K562 (cell line): Measurements from ENCODE around the gene MFSD12. TPM values are rescaled to one million over a fixed set of nuclear protein-coding genes. Genes with fewer than 3 reads are reported as not detected.

Source experiments
- CC2D1A ChIP-seq: fragments of 450-650 bp; IDR thresholded peaks from 2 replicates; pipeline ENCODE4 v1.6.1; 2017; ENCODE audit warnings: mild to moderate bottlenecking
- MIER1 ChIP-seq: fragments of 450-650 bp; IDR thresholded peaks from 2 replicates; pipeline ENCODE4 v1.6.1; 2016; ENCODE audit warnings: antibody characterized with exemption, mild to moderate bottlenecking, low read depth
- NFYB ChIP-seq: IDR thresholded peaks from 2 replicates; pipeline ENCODE4 v1.6.1; 2011; ENCODE audit warnings: mild to moderate bottlenecking, moderate library complexity; ENCODE audit not compliant: insufficient read length; ENCODE audit errors: extremely low read depth
- NR2C1 ChIP-seq, 2 experiments: fragments of 450-650 bp; IDR thresholded peaks; 2 replicates each; pipeline ENCODE4 v1.6.1; 2017; ENCODE audit warnings: mild to moderate bottlenecking in 2 of 2, antibody characterized with exemption in 1 of 2, inconsistent platforms in 1 of 2, missing compliant biosample characterization in 1 of 2, missing genetic modification characterization in 1 of 2
- RBFOX2 ChIP-seq: fragments of 200-400 bp; formaldehyde crosslinking; IDR thresholded peaks from 2 replicates; pipeline ENCODE4 v1.6.1; 2017; ENCODE audit warnings: low read depth, mild to moderate bottlenecking, low read length, moderate library complexity
- TSC22D4 ChIP-seq: fragments of 450-650 bp; IDR thresholded peaks from 2 replicates; pipeline ENCODE4 v1.6.1; 2016; ENCODE audit warnings: missing genetic modification characterization, missing biosample characterization, control low read depth
- ZNF217 ChIP-seq: sonication (generic); formaldehyde crosslinking; IDR thresholded peaks from 2 replicates; pipeline ENCODE4 v1.8.0; 2022; ENCODE audit warnings: mild to moderate bottlenecking, missing genetic modification reagents
- ZNF57 ChIP-seq: fragments of 450-650 bp; formaldehyde crosslinking; IDR thresholded peaks from 2 replicates; pipeline ENCODE4 v1.4.0; 2020; ENCODE audit warnings: mild to moderate bottlenecking, moderate library complexity
- polyA plus RNA-seq, 8 experiments: library from polyadenylated mRNA; depleted of rRNA in 4 of 8; stranded (reverse) in 5 of 8; unstranded in 3 of 8; fragments of >200 nt; fragmentation: Nextera tagmentation in 2 of 8; fragmentation: Illumina TruSeq in 1 of 8; extraction: Ambion mirVana in 2 of 8; extraction: Trizol in 1 of 8; gene quantifications; 2 replicates each; pipeline versions ENCODE4 v1.2.1 to v1.2.3, GENCODE V29; 2011 to 2014; ENCODE audit warnings: inconsistent platforms in 1 of 8, missing spikeins in 1 of 8
- total RNA-seq, 7 experiments: library from RNA; depleted of rRNA in 6 of 7; stranded (reverse); fragments of >200 nt in 6 of 7; fragmentation: Illumina TruSeq in 2 of 7; extraction: Trizol in 2 of 7; gene quantifications; 2 replicates each; pipeline versions ENCODE4 v1.2.1 to v1.2.3, GENCODE V29; 2011 to 2021; ENCODE audit warnings: low replicate concordance in 1 of 7
- TF ChIP-seq, protein P1 (sequence below): sonication (generic); formaldehyde crosslinking; IDR thresholded peaks from 2 replicates; pipeline ENCODE4 v1.8.0; 2022; ENCODE audit warnings: missing genetic modification reagents, mild to moderate bottlenecking, moderate library complexity, borderline replicate concordance
- TF ChIP-seq, protein P2 (sequence below): fragments of 250-450 bp; sonication (Bioruptor Pico); IDR thresholded peaks from 2 replicates; pipeline ENCODE4 v1.4.0; 2020
- TF ChIP-seq, protein P3 (sequence below): fragments of 200-600 bp; sonication (generic); IDR thresholded peaks from one replicate; pipeline ENCODE4 v1.6.1; 2012; ENCODE audit warnings: mild to moderate bottlenecking, low read depth, low read length, inconsistent platforms

MFSD12 gene
- total and polyA plus RNA-seq, 9 of the 15 experiments (the other 6 are each of a cell fraction or from before 2014, with no cell fraction given), result 0.69 to 112 (median 31.8) TPM

DNA sequence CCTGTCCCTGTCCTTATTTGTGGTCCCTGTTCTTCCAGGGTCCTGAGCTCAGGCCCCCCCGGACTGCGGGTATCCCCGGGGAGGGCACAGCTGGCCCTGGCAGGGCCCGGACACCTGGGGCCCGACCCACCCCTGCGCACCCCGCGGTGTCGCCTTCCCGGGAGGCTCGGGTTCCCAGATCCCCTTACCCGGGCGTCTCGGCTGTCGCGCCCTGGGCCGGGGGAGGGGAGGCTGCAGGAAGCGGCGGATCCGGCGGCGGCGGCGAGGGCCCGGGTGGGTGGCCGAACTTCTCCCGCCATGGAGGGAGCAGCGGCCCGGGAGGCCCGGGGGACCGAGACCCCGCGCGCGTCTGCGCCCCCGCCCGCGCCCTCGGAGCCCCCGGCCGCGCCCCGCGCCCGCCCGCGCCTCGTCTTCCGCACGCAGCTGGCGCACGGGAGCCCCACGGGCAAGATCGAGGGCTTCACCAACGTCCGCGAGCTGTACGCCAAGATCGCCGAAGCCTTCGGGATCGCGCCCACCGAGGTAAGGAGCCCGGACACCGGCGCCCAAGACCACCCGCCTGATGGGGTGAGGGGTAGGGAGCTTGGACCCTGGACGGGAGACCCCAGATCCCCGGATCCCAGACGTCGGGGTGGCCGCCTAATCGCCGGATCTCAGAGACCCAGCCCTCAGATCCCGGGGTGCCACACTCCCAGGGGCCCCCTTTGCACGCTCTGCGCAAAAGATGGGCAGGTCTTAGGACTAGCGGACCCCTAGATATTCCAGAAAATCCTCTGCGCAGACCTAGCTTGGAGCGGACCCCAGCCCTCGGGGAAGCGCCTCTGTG is 28.1 kb upstream of the MFSD12 start, which contains the start of gene GIPC3 (continued):
- TF ChIP-seq, protein P1, sequence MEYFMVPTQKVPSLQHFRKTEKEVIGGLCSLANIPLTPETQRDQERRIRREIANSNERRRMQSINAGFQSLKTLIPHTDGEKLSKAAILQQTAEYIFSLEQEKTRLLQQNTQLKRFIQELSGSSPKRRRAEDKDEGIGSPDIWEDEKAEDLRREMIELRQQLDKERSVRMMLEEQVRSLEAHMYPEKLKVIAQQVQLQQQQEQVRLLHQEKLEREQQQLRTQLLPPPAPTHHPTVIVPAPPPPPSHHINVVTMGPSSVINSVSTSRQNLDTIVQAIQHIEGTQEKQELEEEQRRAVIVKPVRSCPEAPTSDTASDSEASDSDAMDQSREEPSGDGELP (CRISPR knock-in tag), result peak; percentile 22; the same call in 1 of the 2 replicates
- TF ChIP-seq, protein P2, sequence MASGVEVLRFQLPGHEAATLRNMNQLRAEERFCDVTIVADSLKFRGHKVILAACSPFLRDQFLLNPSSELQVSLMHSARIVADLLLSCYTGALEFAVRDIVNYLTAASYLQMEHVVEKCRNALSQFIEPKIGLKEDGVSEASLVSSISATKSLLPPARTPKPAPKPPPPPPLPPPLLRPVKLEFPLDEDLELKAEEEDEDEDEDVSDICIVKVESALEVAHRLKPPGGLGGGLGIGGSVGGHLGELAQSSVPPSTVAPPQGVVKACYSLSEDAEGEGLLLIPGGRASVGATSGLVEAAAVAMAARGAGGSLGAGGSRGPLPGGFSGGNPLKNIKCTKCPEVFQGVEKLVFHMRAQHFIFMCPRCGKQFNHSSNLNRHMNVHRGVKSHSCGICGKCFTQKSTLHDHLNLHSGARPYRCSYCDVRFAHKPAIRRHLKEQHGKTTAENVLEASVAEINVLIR, result no peak
- TF ChIP-seq RBFOX2 (peak; percentile 39; the same call in 1 of the 2 replicates), ZNF217 (no peak), NFYB (no peak), MIER1 (no peak), TSC22D4 (tag) (no peak), CC2D1A (no peak), ZNF57 (no peak), NR2C1 (IDR thresholded peaks at IDR 0.05) (no peak), NR2C1 (tag; IDR thresholded peaks at IDR 0.05) (no peak)
- TF ChIP-seq, protein P3, sequence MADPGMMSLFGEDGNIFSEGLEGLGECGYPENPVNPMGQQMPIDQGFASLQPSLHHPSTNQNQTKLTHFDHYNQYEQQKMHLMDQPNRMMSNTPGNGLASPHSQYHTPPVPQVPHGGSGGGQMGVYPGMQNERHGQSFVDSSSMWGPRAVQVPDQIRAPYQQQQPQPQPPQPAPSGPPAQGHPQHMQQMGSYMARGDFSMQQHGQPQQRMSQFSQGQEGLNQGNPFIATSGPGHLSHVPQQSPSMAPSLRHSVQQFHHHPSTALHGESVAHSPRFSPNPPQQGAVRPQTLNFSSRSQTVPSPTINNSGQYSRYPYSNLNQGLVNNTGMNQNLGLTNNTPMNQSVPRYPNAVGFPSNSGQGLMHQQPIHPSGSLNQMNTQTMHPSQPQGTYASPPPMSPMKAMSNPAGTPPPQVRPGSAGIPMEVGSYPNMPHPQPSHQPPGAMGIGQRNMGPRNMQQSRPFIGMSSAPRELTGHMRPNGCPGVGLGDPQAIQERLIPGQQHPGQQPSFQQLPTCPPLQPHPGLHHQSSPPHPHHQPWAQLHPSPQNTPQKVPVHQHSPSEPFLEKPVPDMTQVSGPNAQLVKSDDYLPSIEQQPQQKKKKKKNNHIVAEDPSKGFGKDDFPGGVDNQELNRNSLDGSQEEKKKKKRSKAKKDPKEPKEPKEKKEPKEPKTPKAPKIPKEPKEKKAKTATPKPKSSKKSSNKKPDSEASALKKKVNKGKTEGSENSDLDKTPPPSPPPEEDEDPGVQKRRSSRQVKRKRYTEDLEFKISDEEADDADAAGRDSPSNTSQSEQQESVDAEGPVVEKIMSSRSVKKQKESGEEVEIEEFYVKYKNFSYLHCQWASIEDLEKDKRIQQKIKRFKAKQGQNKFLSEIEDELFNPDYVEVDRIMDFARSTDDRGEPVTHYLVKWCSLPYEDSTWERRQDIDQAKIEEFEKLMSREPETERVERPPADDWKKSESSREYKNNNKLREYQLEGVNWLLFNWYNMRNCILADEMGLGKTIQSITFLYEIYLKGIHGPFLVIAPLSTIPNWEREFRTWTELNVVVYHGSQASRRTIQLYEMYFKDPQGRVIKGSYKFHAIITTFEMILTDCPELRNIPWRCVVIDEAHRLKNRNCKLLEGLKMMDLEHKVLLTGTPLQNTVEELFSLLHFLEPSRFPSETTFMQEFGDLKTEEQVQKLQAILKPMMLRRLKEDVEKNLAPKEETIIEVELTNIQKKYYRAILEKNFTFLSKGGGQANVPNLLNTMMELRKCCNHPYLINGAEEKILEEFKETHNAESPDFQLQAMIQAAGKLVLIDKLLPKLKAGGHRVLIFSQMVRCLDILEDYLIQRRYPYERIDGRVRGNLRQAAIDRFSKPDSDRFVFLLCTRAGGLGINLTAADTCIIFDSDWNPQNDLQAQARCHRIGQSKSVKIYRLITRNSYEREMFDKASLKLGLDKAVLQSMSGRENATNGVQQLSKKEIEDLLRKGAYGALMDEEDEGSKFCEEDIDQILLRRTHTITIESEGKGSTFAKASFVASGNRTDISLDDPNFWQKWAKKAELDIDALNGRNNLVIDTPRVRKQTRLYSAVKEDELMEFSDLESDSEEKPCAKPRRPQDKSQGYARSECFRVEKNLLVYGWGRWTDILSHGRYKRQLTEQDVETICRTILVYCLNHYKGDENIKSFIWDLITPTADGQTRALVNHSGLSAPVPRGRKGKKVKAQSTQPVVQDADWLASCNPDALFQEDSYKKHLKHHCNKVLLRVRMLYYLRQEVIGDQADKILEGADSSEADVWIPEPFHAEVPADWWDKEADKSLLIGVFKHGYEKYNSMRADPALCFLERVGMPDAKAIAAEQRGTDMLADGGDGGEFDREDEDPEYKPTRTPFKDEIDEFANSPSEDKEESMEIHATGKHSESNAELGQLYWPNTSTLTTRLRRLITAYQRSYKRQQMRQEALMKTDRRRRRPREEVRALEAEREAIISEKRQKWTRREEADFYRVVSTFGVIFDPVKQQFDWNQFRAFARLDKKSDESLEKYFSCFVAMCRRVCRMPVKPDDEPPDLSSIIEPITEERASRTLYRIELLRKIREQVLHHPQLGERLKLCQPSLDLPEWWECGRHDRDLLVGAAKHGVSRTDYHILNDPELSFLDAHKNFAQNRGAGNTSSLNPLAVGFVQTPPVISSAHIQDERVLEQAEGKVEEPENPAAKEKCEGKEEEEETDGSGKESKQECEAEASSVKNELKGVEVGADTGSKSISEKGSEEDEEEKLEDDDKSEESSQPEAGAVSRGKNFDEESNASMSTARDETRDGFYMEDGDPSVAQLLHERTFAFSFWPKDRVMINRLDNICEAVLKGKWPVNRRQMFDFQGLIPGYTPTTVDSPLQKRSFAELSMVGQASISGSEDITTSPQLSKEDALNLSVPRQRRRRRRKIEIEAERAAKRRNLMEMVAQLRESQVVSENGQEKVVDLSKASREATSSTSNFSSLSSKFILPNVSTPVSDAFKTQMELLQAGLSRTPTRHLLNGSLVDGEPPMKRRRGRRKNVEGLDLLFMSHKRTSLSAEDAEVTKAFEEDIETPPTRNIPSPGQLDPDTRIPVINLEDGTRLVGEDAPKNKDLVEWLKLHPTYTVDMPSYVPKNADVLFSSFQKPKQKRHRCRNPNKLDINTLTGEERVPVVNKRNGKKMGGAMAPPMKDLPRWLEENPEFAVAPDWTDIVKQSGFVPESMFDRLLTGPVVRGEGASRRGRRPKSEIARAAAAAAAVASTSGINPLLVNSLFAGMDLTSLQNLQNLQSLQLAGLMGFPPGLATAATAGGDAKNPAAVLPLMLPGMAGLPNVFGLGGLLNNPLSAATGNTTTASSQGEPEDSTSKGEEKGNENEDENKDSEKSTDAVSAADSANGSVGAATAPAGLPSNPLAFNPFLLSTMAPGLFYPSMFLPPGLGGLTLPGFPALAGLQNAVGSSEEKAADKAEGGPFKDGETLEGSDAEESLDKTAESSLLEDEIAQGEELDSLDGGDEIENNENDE, result no peak
